Right lobe of liver (tissue), 6 donors: ENCODE measurements around the gene C3orf20. TPM values are rescaled to one million over a fixed set of nuclear protein-coding genes. Genes with fewer than 3 reads are reported as not detected.

Experiments used
- ATAC-seq, 4 donors: fragments of 200-7000 bp; cut with Tn5 transposase; one replicate each; pipeline ENCODE4 v1.9.1; 2020; ENCODE audit warnings: mild to moderate bottlenecking in 4 of 4, moderate library complexity in 4 of 4
- DNase-seq, 3 donors: peaks; one replicate each; pipeline ENCODE4 v3.0.0-alpha.2; 2020
- H3K27ac ChIP-seq, 3 donors: fragments of 200-600 bp; one replicate each; pipeline ENCODE4 v1.8.0; 2022
- H3K27me3 ChIP-seq, 2 donors: fragments of 200-600 bp; one replicate each; pipeline ENCODE4 v1.8.0; 2022
- H3K36me3 ChIP-seq, 4 donors: fragments of 200-600 bp; sonication (generic) in 1 of 4; one replicate each; pipeline versions ENCODE4 v1.5.1 to v1.8.0; 2017 to 2022; ENCODE audit warnings: control low read depth in 1 of 4
- H3K4me1 ChIP-seq, 4 donors: fragments of 200-600 bp; sonication (generic) in 1 of 4; one replicate each; pipeline versions ENCODE4 v1.5.1 to v1.8.0; 2017 to 2022; ENCODE audit warnings: control low read depth in 1 of 4
- H3K4me3 ChIP-seq, 3 donors: fragments of 200-600 bp; one replicate each; pipeline ENCODE4 v1.8.0; 2022
- H3K9me3 ChIP-seq, 4 donors: fragments of 200-600 bp; sonication (generic) in 1 of 4; one replicate each; pipeline versions ENCODE4 v1.5.1 to v1.8.0; 2017 to 2022; ENCODE audit warnings: control low read depth in 1 of 4
- CTCF ChIP-seq, 4 donors: fragments of 200-600 bp in 3 of 4; fragments of 450-650 bp in 1 of 4; IDR thresholded peaks; one replicate each; pipeline versions ENCODE4 v1.5.1 to v1.8.0; 2016 to 2022; ENCODE audit warnings: antibody characterized with exemption in 4 of 4, mild to moderate bottlenecking in 2 of 4
- POLR2A ChIP-seq: fragments of 450-650 bp; IDR thresholded peaks from one replicate; pipeline ENCODE4 v1.6.1; 2017; ENCODE audit warnings: antibody characterized with exemption, mild to moderate bottlenecking
- WGBS: methylation state at CpG from one replicate; pipeline ENCODE4 v1.1.6; 2018; ENCODE audit warnings: low coverage, low lambda C conversion rate; ENCODE audit not compliant: insufficient coverage; ENCODE audit errors: missing lambda C conversion rate; 5-methylcytosine and 5-hydroxymethylcytosine counted together
- intact Hi-C, 2 donors: fragments of 100-400 bp; cut with DNase I; formaldehyde crosslinking; loops; one replicate each; pipeline versions ENCODE4 v1.11.2 to v1.14.1; 2022
- total RNA-seq, 6 experiments: library from RNA; depleted of rRNA in 2 of 6; stranded (reverse); fragments of >200 nt in 2 of 6; fragmentation: NEBNext Ultra II Directional in 3 of 6; extraction: Animal tissue kit (Norgen Biotek cat#: 25700) in 3 of 6; gene quantifications; one replicate each; pipeline versions ENCODE4 v1.1.0 to v1.2.4, GENCODE V29; 2016 to 2023
- donor health status: DM: no; HTN: yes; CAD: no.
- donor health status: DM: no; HTN: no; CAD: no.
- donor health status: DM: no; HTN: no; CAD: no.
- donor health status: DM: no; HTN: yes; CAD: no.
- donor health status: DM: no; HTN: yes; CAD: no.

Gene C3orf20
- total RNA-seq, 6 experiments from 2014 or later, result 0.09 to 0.11 TPM; not detected in 4

GRCh38 chr3:14770591-14770990, 95.7 kb downstream of the C3orf20 start:
- no peak for TF ChIP-seq POLR2A
- TF ChIP-seq CTCF (IDR thresholded peaks at IDR 0.05), result no peak
- 81% methylated on average over 6 of the region's 7 CpGs for WGBS
- Histone ChIP-seq H3K36me3 (no peaks in the 10 kb centered on the region), H3K9me3 (no peaks in the 10 kb centered on the region), H3K4me3 (no peak overlapping the region), H3K4me1 (no peaks in the 10 kb centered on the region), H3K27me3 (no peaks in the 10 kb centered on the region), H3K27ac (no peak overlapping the region)
- DNase-seq (peak in 1 of 3 donors; percentile 10), ATAC-seq (no peak)
- intact Hi-C loops, result loop anchor here in 1 of 2 donors (10.0 kb wide), 1 partner anchor 96 kb away; the partner anchor contains the start of gene C3orf20

DNA sequence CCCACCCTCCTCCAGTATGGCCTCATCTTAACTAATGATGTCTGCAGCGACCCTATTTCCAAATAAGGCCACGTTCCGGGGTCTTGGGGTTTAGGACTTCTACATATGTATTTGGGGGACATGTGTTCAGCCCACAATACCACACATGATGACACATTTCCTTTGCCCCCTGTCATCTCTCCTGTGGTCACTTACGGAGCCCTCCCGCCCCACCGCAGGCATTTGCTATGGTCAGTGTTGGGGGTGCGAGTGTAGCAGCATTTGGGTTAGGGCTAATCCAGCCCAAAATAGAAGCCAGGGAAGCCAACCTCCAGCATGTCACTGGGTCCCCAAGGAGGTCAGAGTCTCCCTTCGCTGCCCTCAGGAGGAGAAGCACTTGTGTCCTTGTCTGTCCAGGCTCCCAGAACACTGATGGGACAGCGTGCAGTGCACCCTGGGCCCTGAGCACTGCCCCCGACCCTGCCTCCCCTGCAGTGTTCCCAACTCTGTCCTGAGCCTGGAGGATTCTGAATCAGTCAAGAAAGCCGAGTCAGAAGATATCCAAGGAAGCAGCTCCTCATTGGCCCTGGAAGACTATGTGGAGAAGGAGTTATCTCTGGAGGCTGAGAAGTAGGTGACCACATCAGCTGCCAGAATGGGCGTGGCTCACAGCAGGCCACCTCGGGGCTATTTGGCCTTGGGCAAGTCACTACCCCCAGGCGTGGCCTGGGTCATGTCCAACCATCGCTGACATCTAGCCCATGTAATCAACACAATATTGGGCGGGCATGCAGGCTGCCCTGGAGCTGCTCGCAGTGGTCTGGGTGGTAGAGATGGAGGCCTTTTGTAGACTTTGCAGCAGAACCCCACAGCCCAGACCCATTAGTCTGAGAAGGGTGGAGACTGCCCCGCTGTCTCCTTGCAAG, 96.9 kb downstream of the C3orf20 start:
- H3K4me1 ChIP-seq, result no peaks in the 10 kb centered on the region
- no peaks in the 10 kb centered on the region for H3K27me3 ChIP-seq
- no peak overlapping the region for H3K4me3 ChIP-seq
- no peak for ATAC-seq
- TF ChIP-seq POLR2A (no peak), CTCF (IDR thresholded peaks at IDR 0.05) (no peak)
- peak in 2 of 3 donors; percentile 21 to 35 for DNase-seq
- no peak overlapping the region for H3K27ac ChIP-seq
- WGBS, result 96% methylated on average over 3 of the region's 18 CpGs
- intact Hi-C loops, result loop anchor here in 1 of 2 donors (10.0 kb wide), 1 partner anchor 97 kb away; the partner anchor contains the start of gene C3orf20
- no peaks in the 10 kb centered on the region for H3K36me3 ChIP-seq
- H3K9me3 ChIP-seq, result no peaks in the 10 kb centered on the region

- no peak overlapping the region for H3K4me3 ChIP-seq
- no peaks in the 10 kb centered on the region for H3K4me1 ChIP-seq
- no peak for TF ChIP-seq POLR2A
- no peak for TF ChIP-seq CTCF (IDR thresholded peaks at IDR 0.05)
- DNase-seq (peak in 2 of 3 donors; percentile 27 to 28), ATAC-seq (no peak)
- no peaks in the 10 kb centered on the region for H3K36me3 ChIP-seq
- intact Hi-C loops, result loop anchor here in 1 of 2 donors (10.0 kb wide), 1 partner anchor 98 kb away; the partner anchor contains the start of gene C3orf20
- no peaks in the 10 kb centered on the region for H3K27me3 ChIP-seq
- no peak overlapping the region for H3K27ac ChIP-seq
- no peaks in the 10 kb centered on the region for H3K9me3 ChIP-seq
- WGBS, result 85% methylated on average over 6 of the region's 16 CpGs
Observed at GRCh38 chr3:14772533-14773138, 97.7 kb downstream of the C3orf20 start.

DNA sequence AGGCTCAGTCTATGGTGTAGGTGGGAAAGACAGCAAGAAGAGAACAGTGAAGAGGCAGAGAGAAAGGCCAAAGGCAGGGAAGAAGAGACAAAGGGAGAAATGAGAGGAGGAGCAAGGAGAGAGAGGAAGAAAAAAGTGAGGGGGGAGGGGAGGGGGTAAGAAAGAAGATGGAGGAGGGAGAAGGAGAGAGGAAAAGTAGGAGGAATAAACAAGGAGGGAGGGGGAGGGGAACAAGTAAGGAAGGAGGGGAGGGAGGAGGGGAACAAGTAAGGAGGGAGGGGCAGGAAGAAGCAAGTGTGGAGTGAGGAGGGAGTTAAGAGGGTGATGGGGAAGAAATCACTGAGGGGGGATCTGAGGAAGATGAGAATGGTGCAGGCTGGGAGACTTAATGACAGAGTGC, 98.3 kb downstream of the C3orf20 start:
- Histone ChIP-seq H3K27ac (no peak overlapping the region), H3K9me3 (no peaks in the 10 kb centered on the region), H3K4me1 (no peaks in the 10 kb centered on the region), H3K27me3 (no peaks in the 10 kb centered on the region), H3K4me3 (no peak overlapping the region), H3K36me3 (no peaks in the 10 kb centered on the region)
- TF ChIP-seq CTCF (IDR thresholded peaks at IDR 0.05) (no peak), POLR2A (no peak)
- no peak for DNase-seq
- ATAC-seq, result no peak
- intact Hi-C loops, result loop anchor here in 1 of 2 donors (10.0 kb wide), 1 partner anchor 98 kb away; the partner anchor contains the start of gene C3orf20
